NK-92 (cell line): ENCODE results near the gene ADIPOR1.
"Not testable (repeated sequence)": the region's sequence is repeated elsewhere in the genome, so short reads cannot be mapped to it uniquely, and the experiment has no call there.

Source experiments
- DNase-seq: peaks from one replicate; lab custom pipeline; 2025; ENCODE audit not compliant: unreplicated experiment; lab: John Stamatoyannopoulos, UW

ADIPOR1 gene

GRCh38 chr1:202957733-202958543 lies at the start of gene ADIPOR1:
ADIPOR1 (minus strand) TSS chr1:202958312; CDS start chr1:202951070, 7,242 bp downstream.
- peak; percentile 58 for DNase-seq

GRCh38 chr1:203006948-203007871 lies 49.1 kb upstream of the ADIPOR1 start, which contains the start of gene TMEM183A:
TMEM183A (plus strand) TSS chr1:203007374; CDS start chr1:203007466, 92 bp downstream.
- DNase-seq, result peak; percentile 75

- not testable (repeated sequence) for DNase-seq
Observed at GRCh38 chr1:203005395-203006142, 47.5 kb upstream of the ADIPOR1 start.

- DNase-seq, result no peak
Observed at GRCh38 chr1:203002951-203003350, 44.8 kb upstream of the ADIPOR1 start.

- no peak for DNase-seq
Observed at GRCh38 chr1:203001986-203002385, 43.9 kb upstream of the ADIPOR1 start.

- no peak for DNase-seq
Observed at GRCh38 chr1:203000217-203000944, 42.3 kb upstream of the ADIPOR1 start.

- no peak for DNase-seq
Observed at GRCh38 chr1:202998836-202999750, 41.0 kb upstream of the ADIPOR1 start.

- no peak for DNase-seq
Observed at GRCh38 chr1:202994756-202995155, 36.6 kb upstream of the ADIPOR1 start.

GRCh38 chr1:202991112-202991511 lies 33.0 kb upstream of the ADIPOR1 start:
- DNase-seq, result no peak

GRCh38 chr1:202989879-202990278 lies 31.8 kb upstream of the ADIPOR1 start:
- no peak for DNase-seq

- no peak for DNase-seq
Observed at GRCh38 chr1:202987922-202988583, 29.9 kb upstream of the ADIPOR1 start.

- DNase-seq, result no peak
Observed at GRCh38 chr1:202987255-202987654, 29.1 kb upstream of the ADIPOR1 start.

GRCh38 chr1:202986120-202986519 lies 28.0 kb upstream of the ADIPOR1 start:
- DNase-seq, result not testable (repeated sequence)

- DNase-seq, result no peak
Observed at GRCh38 chr1:202982715-202983430, 24.8 kb upstream of the ADIPOR1 start.

GRCh38 chr1:202981939-202982338 lies 23.8 kb upstream of the ADIPOR1 start:
- DNase-seq, result no peak

- no peak for DNase-seq
Observed at GRCh38 chr1:202979459-202979858, 21.3 kb upstream of the ADIPOR1 start.

- DNase-seq, result no peak
Observed at GRCh38 chr1:202976633-202977032, 18.5 kb upstream of the ADIPOR1 start.

- no peak for DNase-seq
Observed at GRCh38 chr1:202974856-202975255, 16.7 kb upstream of the ADIPOR1 start.
